HCT116 (cell line): Measurements from ENCODE around the gene PPP1R16B.

Source experiments
- EZH2 ChIP-seq: fragments of 200-600 bp; sonication (generic); IDR thresholded peaks from 2 replicates; pipeline ENCODE4 v1.6.1; 2017; ENCODE audit warnings: antibody characterized with exemption, mixed run types
- POLR2AphosphoS5 ChIP-seq: IDR thresholded peaks from 2 replicates; pipeline ENCODE4 v1.6.1; 2011; ENCODE audit warnings: mild to moderate bottlenecking, low read depth, low read length, moderate library complexity

GRCh38 chr20:38789503-38790199 lies 15.8 kb upstream of the PPP1R16B start:
- TF ChIP-seq EZH2 (no peak), POLR2AphosphoS5 (no peak)
